ENCODE data around the gene SRRM4.

DNA sequence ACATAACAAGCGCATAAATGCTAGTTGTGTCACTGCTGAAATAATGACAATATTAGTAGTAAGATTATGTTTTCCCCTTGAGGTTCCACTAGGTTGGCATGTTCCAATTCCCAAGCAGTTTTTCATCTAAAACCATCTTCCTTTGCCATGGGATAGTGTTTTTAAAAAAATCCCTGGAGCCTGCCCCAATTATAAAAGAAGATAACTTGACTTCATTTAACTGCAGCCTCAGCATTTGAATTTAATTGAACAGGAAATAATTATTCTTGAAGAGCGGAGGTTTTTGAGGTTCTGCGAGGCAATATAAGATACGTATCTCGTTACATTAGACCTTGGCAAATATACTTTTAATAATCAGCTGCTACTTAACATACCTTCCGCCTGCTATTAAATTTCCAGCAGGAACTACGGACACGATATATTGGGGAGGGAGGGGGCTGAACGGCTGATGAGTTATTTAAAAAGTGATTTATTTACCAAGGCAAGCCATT is 132.2 kb downstream of the SRRM4 start:
- TF ChIP-seq, protein P1, sequence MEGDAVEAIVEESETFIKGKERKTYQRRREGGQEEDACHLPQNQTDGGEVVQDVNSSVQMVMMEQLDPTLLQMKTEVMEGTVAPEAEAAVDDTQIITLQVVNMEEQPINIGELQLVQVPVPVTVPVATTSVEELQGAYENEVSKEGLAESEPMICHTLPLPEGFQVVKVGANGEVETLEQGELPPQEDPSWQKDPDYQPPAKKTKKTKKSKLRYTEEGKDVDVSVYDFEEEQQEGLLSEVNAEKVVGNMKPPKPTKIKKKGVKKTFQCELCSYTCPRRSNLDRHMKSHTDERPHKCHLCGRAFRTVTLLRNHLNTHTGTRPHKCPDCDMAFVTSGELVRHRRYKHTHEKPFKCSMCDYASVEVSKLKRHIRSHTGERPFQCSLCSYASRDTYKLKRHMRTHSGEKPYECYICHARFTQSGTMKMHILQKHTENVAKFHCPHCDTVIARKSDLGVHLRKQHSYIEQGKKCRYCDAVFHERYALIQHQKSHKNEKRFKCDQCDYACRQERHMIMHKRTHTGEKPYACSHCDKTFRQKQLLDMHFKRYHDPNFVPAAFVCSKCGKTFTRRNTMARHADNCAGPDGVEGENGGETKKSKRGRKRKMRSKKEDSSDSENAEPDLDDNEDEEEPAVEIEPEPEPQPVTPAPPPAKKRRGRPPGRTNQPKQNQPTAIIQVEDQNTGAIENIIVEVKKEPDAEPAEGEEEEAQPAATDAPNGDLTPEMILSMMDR (IDR thresholded peaks at IDR 0.05; ENCODE audit: insufficient read depth, low read length), result no peak
- TF ChIP-seq, protein P2, sequence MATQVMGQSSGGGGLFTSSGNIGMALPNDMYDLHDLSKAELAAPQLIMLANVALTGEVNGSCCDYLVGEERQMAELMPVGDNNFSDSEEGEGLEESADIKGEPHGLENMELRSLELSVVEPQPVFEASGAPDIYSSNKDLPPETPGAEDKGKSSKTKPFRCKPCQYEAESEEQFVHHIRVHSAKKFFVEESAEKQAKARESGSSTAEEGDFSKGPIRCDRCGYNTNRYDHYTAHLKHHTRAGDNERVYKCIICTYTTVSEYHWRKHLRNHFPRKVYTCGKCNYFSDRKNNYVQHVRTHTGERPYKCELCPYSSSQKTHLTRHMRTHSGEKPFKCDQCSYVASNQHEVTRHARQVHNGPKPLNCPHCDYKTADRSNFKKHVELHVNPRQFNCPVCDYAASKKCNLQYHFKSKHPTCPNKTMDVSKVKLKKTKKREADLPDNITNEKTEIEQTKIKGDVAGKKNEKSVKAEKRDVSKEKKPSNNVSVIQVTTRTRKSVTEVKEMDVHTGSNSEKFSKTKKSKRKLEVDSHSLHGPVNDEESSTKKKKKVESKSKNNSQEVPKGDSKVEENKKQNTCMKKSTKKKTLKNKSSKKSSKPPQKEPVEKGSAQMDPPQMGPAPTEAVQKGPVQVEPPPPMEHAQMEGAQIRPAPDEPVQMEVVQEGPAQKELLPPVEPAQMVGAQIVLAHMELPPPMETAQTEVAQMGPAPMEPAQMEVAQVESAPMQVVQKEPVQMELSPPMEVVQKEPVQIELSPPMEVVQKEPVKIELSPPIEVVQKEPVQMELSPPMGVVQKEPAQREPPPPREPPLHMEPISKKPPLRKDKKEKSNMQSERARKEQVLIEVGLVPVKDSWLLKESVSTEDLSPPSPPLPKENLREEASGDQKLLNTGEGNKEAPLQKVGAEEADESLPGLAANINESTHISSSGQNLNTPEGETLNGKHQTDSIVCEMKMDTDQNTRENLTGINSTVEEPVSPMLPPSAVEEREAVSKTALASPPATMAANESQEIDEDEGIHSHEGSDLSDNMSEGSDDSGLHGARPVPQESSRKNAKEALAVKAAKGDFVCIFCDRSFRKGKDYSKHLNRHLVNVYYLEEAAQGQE (IDR thresholded peaks at IDR 0.05; ENCODE audit: insufficient replicate concordance, low read depth), result no peak
- TF ChIP-seq POLR2AphosphoS5 (IDR thresholded peaks at IDR 0.05; ENCODE audit: low read depth) (no peak), GABPA (IDR thresholded peaks at IDR 0.05; ENCODE audit: low read depth) (no peak)

Data from HL-60 (cell line).